H1 (cell line): ENCODE data around the gene NOTUM. TPM values are rescaled to one million over a fixed set of nuclear protein-coding genes. Genes with fewer than 3 reads are reported as not detected.

Source experiments
- BRCA1 ChIP-seq: IDR thresholded peaks from 2 replicates; pipeline ENCODE4 v1.6.1; 2012; ENCODE audit warnings: low read depth, low read length, improper control_type of control experiment
- POLR2AphosphoS5 ChIP-seq: IDR thresholded peaks from 2 replicates; pipeline ENCODE4 v1.6.1; 2011; ENCODE audit warnings: low read depth, low read length
- RAD21 ChIP-seq, 2 experiments: IDR thresholded peaks in 1 of 2; conservative IDR thresholded peaks in 1 of 2; 2 replicates each; pipeline ENCODE4 v1.6.1; 2011; ENCODE audit warnings: low read depth in 2 of 2, low read length in 2 of 2, improper control_type of control experiment in 1 of 2, inconsistent platforms in 1 of 2, mild to moderate bottlenecking in 1 of 2, moderate library complexity in 1 of 2
- SP2 ChIP-seq: IDR thresholded peaks from 2 replicates; pipeline ENCODE4 v1.6.1; 2012; ENCODE audit warnings: mild to moderate bottlenecking, low read length, inconsistent platforms
- TBP ChIP-seq: IDR thresholded peaks from 2 replicates; pipeline ENCODE4 v1.6.1; 2011; ENCODE audit warnings: low read depth, low read length, improper control_type of control experiment
- TEAD4 ChIP-seq: IDR thresholded peaks from 2 replicates; pipeline ENCODE4 v1.6.1; 2012; ENCODE audit warnings: low read depth, low read length, inconsistent platforms, mixed read lengths
- polyA plus RNA-seq, 7 experiments: library from polyadenylated mRNA; depleted of rRNA in 3 of 7; stranded (reverse) in 5 of 7; unstranded in 2 of 7; fragments of >200 nt in 5 of 7; fragments of 200-250 nt in 2 of 7; gene quantifications; 1 replicate in 5 of 7; 2 replicates in 1 of 7; 4 replicates in 1 of 7; pipeline versions ENCODE4 v1.2.1 to v1.2.3, GENCODE V29; 2011 to 2013; ENCODE audit warnings: missing spikeins in 2 of 7, mixed read lengths in 2 of 7
- total RNA-seq: library from RNA; stranded (reverse); fragmentation: NEBNext Ultra II Directional; extraction: Animal tissue kit (Norgen Biotek cat#: 25700); gene quantifications from 2 replicates; pipeline ENCODE4 v1.2.1, GENCODE V29; 2021
- TF ChIP-seq, protein P1 (sequence below): fragments of 300-600 bp; sonication (generic); IDR thresholded peaks from 2 replicates; pipeline ENCODE4 v1.7.1; 2012; ENCODE audit warnings: low read length, moderate library complexity, mild to moderate bottlenecking, inconsistent platforms; ENCODE audit not compliant: insufficient replicate concordance
- TF ChIP-seq, protein P2 (sequence below), 3 experiments: IDR thresholded peaks; 1 replicate in 2 of 3; 2 replicates in 1 of 3; pipeline versions ENCODE4 v1.5.1 to v1.6.1; 2011; ENCODE audit warnings: low read length in 3 of 3, mild to moderate bottlenecking in 3 of 3, inconsistent platforms in 2 of 3, low read depth in 1 of 3, moderate library complexity in 1 of 3; ENCODE audit not compliant: insufficient read depth in 1 of 3; ENCODE audit errors: control extremely low read depth in 1 of 3

NOTUM gene
- total and polyA plus RNA-seq, 2 of the 8 experiments (the other 6 are each of a cell fraction or from before 2014, with no cell fraction given) = 0.45 to 0.76 TPM

DNA sequence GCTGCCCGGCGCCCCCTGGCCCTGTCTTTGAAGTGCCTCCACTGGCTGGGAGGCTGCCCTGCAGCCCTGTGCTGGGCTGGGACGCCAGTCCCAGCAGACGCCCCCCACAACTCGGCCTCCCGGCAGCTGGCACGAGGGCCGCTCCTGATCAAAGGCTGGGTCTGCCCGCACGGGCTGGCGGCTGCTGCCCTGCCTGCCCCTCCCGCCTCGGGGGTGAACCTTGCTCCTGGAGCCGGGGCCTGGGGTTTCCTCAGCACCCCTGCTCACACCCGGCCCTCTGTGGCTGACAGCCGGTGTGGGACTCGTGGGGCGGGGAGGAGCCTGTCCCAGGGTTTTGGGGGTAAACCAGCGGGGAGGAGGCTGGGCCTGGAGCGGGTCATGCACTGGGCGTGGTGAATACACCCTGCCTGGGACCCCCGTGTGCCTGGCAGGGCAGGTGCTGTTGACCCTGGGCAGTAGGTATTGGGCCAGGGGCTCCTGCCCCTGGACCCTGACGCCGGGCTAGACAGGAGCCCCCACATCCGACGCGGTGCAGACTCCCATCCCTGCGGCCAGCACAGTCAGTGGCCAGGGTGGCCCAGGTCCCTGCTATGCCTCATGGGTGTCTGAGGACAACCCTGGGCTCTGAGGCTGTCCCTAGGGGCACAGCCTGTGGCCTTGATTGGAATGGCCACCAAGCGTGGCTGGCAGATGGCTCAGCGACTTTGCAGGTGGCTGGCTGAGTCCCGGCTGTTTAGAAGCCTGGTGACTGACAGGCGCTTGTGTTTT lies 40.0 kb upstream of the NOTUM start (continued):
- TF ChIP-seq, protein P1, sequence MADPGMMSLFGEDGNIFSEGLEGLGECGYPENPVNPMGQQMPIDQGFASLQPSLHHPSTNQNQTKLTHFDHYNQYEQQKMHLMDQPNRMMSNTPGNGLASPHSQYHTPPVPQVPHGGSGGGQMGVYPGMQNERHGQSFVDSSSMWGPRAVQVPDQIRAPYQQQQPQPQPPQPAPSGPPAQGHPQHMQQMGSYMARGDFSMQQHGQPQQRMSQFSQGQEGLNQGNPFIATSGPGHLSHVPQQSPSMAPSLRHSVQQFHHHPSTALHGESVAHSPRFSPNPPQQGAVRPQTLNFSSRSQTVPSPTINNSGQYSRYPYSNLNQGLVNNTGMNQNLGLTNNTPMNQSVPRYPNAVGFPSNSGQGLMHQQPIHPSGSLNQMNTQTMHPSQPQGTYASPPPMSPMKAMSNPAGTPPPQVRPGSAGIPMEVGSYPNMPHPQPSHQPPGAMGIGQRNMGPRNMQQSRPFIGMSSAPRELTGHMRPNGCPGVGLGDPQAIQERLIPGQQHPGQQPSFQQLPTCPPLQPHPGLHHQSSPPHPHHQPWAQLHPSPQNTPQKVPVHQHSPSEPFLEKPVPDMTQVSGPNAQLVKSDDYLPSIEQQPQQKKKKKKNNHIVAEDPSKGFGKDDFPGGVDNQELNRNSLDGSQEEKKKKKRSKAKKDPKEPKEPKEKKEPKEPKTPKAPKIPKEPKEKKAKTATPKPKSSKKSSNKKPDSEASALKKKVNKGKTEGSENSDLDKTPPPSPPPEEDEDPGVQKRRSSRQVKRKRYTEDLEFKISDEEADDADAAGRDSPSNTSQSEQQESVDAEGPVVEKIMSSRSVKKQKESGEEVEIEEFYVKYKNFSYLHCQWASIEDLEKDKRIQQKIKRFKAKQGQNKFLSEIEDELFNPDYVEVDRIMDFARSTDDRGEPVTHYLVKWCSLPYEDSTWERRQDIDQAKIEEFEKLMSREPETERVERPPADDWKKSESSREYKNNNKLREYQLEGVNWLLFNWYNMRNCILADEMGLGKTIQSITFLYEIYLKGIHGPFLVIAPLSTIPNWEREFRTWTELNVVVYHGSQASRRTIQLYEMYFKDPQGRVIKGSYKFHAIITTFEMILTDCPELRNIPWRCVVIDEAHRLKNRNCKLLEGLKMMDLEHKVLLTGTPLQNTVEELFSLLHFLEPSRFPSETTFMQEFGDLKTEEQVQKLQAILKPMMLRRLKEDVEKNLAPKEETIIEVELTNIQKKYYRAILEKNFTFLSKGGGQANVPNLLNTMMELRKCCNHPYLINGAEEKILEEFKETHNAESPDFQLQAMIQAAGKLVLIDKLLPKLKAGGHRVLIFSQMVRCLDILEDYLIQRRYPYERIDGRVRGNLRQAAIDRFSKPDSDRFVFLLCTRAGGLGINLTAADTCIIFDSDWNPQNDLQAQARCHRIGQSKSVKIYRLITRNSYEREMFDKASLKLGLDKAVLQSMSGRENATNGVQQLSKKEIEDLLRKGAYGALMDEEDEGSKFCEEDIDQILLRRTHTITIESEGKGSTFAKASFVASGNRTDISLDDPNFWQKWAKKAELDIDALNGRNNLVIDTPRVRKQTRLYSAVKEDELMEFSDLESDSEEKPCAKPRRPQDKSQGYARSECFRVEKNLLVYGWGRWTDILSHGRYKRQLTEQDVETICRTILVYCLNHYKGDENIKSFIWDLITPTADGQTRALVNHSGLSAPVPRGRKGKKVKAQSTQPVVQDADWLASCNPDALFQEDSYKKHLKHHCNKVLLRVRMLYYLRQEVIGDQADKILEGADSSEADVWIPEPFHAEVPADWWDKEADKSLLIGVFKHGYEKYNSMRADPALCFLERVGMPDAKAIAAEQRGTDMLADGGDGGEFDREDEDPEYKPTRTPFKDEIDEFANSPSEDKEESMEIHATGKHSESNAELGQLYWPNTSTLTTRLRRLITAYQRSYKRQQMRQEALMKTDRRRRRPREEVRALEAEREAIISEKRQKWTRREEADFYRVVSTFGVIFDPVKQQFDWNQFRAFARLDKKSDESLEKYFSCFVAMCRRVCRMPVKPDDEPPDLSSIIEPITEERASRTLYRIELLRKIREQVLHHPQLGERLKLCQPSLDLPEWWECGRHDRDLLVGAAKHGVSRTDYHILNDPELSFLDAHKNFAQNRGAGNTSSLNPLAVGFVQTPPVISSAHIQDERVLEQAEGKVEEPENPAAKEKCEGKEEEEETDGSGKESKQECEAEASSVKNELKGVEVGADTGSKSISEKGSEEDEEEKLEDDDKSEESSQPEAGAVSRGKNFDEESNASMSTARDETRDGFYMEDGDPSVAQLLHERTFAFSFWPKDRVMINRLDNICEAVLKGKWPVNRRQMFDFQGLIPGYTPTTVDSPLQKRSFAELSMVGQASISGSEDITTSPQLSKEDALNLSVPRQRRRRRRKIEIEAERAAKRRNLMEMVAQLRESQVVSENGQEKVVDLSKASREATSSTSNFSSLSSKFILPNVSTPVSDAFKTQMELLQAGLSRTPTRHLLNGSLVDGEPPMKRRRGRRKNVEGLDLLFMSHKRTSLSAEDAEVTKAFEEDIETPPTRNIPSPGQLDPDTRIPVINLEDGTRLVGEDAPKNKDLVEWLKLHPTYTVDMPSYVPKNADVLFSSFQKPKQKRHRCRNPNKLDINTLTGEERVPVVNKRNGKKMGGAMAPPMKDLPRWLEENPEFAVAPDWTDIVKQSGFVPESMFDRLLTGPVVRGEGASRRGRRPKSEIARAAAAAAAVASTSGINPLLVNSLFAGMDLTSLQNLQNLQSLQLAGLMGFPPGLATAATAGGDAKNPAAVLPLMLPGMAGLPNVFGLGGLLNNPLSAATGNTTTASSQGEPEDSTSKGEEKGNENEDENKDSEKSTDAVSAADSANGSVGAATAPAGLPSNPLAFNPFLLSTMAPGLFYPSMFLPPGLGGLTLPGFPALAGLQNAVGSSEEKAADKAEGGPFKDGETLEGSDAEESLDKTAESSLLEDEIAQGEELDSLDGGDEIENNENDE = no peak
- TF ChIP-seq BRCA1 (no peak), RAD21 (IDR thresholded peaks at IDR 0.05 in 1 of 2, conservative IDR thresholded peaks at IDR 0.05 in 1 of 2; ENCODE audit: low read depth in 2 of 2, low read length in 2 of 2) (no peak), TEAD4 (no peak), TBP (no peak), POLR2AphosphoS5 (no peak), SP2 (no peak)
- TF ChIP-seq, protein P2, sequence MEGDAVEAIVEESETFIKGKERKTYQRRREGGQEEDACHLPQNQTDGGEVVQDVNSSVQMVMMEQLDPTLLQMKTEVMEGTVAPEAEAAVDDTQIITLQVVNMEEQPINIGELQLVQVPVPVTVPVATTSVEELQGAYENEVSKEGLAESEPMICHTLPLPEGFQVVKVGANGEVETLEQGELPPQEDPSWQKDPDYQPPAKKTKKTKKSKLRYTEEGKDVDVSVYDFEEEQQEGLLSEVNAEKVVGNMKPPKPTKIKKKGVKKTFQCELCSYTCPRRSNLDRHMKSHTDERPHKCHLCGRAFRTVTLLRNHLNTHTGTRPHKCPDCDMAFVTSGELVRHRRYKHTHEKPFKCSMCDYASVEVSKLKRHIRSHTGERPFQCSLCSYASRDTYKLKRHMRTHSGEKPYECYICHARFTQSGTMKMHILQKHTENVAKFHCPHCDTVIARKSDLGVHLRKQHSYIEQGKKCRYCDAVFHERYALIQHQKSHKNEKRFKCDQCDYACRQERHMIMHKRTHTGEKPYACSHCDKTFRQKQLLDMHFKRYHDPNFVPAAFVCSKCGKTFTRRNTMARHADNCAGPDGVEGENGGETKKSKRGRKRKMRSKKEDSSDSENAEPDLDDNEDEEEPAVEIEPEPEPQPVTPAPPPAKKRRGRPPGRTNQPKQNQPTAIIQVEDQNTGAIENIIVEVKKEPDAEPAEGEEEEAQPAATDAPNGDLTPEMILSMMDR (IDR thresholded peaks at IDR 0.05; ENCODE audit: control extremely low read depth in 1 of 3, insufficient read depth in 1 of 3, low read depth in 1 of 3, low read length in 3 of 3) = no peak
